Omental fat pad (tissue), 4 donors: ENCODE results near the gene PLAC8L1. TPM values are rescaled to one million over a fixed set of nuclear protein-coding genes. Genes with fewer than 3 reads are reported as not detected.
"Not testable (repeated sequence)": the region's sequence is repeated elsewhere in the genome, so short reads cannot be mapped to it uniquely, and the experiment has no call there.

ENCODE experiments used
- ATAC-seq: fragments of 150-250 bp; one replicate; pipeline ENCODE4 v1.9.1; 2016; ENCODE audit warnings: mild to moderate bottlenecking, moderate library complexity; ENCODE audit not compliant: low FRiP score
- DNase-seq: peaks from one replicate; pipeline ENCODE4 v3.0.0-alpha.2; 2019; ENCODE audit warnings: low spot score
- CTCF ChIP-seq, 3 donors: fragments of 450-650 bp; IDR thresholded peaks; one replicate each; pipeline ENCODE4 v1.5.1; 2016 to 2017; ENCODE audit warnings: antibody characterized with exemption in 3 of 3, mild to moderate bottlenecking in 3 of 3, moderate library complexity in 2 of 3
- total RNA-seq, 4 donors: library from RNA; depleted of rRNA; stranded (reverse); fragments of >200 nt; gene quantifications; one replicate each; pipeline ENCODE4 v1.1.0, GENCODE V29; 2016

Gene PLAC8L1, protein sequence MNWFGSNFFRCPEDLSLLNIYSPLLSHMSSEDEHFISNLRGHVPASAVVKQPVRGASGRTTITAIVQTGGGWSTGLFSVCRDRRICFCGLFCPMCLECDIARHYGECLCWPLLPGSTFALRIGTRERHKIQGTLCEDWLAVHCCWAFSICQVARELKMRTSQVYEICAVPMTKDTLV
- total RNA-seq = not detected

DNA sequence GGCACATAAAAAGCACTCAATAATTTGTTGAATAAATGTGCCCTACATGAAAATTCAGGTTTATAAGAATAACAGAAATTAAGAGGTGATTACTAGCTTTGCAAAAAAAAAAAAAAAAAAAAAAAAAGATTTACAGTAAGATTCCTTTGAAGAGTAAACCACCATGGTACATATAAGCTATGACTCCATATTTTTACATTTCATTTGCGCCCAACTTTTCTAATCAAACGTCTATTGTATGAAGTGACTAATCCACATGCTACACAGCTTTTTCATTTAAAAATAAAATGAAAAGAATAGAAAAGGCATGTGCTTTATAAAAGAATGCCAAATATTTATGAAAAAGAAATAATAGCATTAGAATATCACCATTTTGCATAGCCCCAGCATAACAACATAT lies at the start of gene PLAC8L1:
TSS of gene PLAC8L1 (minus strand) at position 101 of the 400 bp plus-strand sequence. CDS start 1,266 bp downstream, outside the sequence.
- no peak for ATAC-seq
- TF ChIP-seq CTCF (IDR thresholded peaks at IDR 0.05) = no peak
- no peak for DNase-seq

DNA sequence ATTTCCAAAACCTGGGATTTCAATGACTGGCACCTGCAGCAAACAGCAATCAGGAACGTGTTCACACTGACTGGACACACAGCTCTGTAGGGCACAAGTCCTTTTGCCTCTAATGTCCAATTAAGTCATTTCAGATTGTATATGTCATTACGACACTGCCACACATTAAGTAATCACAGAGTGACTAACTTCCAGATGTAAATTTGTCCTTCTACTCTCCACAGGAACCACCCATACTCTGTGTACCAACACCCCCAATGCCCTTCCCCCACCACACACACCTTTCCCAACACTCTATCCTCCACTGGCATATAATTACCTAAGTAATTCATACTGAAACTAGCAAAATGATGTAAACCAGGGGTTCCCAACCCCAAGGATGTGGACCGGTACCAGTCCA lies 46.6 kb upstream of the PLAC8L1 start:
- no peak for DNase-seq
- no peak for ATAC-seq
- TF ChIP-seq CTCF (IDR thresholded peaks at IDR 0.05) = no peak

DNA sequence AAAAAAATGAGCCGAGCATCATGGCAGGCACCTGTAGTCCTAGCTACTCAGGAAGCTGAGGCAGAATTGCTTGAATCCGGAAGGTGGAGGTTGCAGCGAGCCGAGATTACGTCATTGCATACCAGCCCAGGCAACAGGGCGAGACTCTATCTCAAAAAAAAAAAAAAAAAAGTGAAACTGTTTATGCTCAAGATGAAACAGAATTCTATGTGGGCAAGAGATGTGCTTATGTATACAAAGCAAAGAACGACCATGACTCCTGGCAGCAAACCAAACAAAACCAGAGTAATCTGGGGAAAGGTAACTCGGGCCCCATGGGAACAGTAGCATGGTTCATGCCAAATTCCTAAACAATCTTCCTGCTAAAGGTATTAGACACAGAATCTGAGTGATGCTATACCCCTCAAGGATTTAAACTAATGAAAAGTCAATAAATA lies 32.6 kb upstream of the PLAC8L1 start:
- TF ChIP-seq CTCF (IDR thresholded peaks at IDR 0.05) = no peak
- ATAC-seq = no peak
- DNase-seq = no peak

DNA sequence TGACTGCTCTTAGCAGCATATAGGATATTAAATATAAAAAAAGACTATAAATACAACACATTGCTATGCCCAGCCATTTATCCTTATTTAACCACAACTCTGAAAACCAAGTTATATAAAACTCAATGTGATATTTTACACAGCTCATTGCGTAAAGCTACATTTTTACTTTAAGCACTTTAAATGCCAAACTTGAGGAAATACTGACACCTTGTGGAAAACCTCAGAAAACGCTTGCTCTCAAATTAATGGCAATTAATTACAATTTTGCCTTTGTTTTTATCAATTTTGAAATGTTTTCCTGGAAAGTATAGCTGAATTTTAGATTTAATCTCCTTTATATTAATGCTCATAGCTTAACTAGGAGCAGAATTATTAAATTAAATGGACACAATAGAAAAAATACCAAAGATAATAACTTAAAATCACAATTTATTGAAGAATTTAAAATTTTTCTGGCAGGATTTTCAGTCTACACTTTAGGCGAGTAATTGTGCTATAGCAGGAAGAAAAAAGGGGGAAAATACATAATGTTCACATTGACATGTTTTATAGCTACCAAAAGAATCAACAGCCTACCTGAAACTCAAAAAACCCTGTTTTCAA lies 25.2 kb upstream of the PLAC8L1 start:
- no peak for DNase-seq
- no peak for TF ChIP-seq CTCF (IDR thresholded peaks at IDR 0.05)
- no peak for ATAC-seq

GRCh38 chr5:146126068-146126467 lies 20.7 kb upstream of the PLAC8L1 start:
- no peak for TF ChIP-seq CTCF (IDR thresholded peaks at IDR 0.05)
- no peak for DNase-seq
- no peak for ATAC-seq

DNA sequence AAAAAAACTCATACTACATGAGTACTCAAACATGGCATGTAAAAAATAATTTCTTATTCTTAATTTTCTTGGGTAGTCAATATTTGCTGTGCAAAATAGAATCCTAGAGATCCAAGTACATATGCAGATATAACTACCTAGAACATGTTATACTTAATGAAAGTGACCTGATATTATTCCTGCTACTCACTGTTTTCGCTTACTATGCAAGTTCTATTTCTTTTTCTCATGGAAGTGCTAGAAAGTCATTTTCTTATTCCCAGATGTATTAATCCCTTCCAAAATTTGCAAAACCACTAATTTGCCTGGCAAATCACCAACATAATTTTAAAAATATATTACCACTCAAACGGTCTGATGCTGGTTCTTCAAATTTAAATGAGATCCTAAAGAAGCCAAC lies 19.2 kb upstream of the PLAC8L1 start:
- no peak for TF ChIP-seq CTCF (IDR thresholded peaks at IDR 0.05)
- ATAC-seq (no peak), DNase-seq (no peak)

- DNase-seq, ATAC-seq: not testable (repeated sequence)
Observed at GRCh38 chr5:146121451-146121850, 16.1 kb upstream of the PLAC8L1 start.
